Measurements from ENCODE around the gene SNX33. TPM values are rescaled to one million over a fixed set of nuclear protein-coding genes. Genes with fewer than 3 reads are reported as not detected.
"Not testable (repeated sequence)": the region's sequence is repeated elsewhere in the genome, so short reads cannot be mapped to it uniquely, and the experiment has no call there.

SNX33 gene
- total RNA-seq, 1 donor from 2014 or later = 10.1 TPM

DNA sequence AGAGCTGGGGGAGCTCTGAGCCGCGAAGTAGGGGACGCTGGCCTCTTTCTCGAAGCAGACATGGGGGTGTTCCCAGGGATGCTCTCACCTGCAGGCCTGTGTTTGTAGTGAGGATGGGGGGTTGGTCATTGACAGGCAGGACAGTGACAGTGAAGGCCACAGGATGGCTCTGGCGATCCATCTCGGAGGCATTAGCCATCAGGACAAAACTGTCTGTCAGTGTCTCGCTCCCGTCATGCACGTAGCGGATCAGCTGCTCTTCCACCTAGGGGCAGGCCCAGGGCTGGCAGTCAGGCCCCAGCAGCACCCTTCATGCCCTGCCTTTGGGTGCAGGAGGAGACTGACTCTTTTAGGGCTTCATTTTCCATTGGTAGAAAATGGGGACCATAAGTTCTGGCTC lies 36.9 kb downstream of the SNX33 start:
- Mint-ChIP-seq H3K4me1 (peaks cover 15% of the 10 kb centered on the region), H3K4me3 (peak overlapping the region; percentile 30), H3K9me3 (no peaks in the 10 kb centered on the region), H3K27me3 (ENCODE audit: insufficient read depth, low read depth) (peaks cover 7% of the 10 kb centered on the region), H3K36me3 (no peaks in the 10 kb centered on the region), H3K27ac (no peak overlapping the region)
- Histone ChIP-seq H3K4me2 (no peak overlapping the region), H3K4me3 (no peak overlapping the region), H3K27ac (no peak overlapping the region), H3K9me3 (ENCODE audit: low read depth) (no peaks in the 10 kb centered on the region), H3K4me1 (peaks cover 8% of the 10 kb centered on the region), H3F3A (ENCODE audit: low read depth) (peaks cover 7% of the 10 kb centered on the region), H2AFZ (replicated peaks) (no peak overlapping the region), H3K27me3 (no peaks in the 10 kb centered on the region), H4K20me1 (ENCODE audit: low read depth) (no peaks in the 10 kb centered on the region), H3K79me2 (ENCODE audit: low read depth) (no peaks in the 10 kb centered on the region), H3K9ac (no peak overlapping the region), H3K36me3 (no peaks in the 10 kb centered on the region)
- TF ChIP-seq EZH2phosphoT487 (IDR thresholded peaks at IDR 0.05) (no peak), EZH2 (IDR thresholded peaks at IDR 0.05) (no peak)
- TF ChIP-seq, protein P1, sequence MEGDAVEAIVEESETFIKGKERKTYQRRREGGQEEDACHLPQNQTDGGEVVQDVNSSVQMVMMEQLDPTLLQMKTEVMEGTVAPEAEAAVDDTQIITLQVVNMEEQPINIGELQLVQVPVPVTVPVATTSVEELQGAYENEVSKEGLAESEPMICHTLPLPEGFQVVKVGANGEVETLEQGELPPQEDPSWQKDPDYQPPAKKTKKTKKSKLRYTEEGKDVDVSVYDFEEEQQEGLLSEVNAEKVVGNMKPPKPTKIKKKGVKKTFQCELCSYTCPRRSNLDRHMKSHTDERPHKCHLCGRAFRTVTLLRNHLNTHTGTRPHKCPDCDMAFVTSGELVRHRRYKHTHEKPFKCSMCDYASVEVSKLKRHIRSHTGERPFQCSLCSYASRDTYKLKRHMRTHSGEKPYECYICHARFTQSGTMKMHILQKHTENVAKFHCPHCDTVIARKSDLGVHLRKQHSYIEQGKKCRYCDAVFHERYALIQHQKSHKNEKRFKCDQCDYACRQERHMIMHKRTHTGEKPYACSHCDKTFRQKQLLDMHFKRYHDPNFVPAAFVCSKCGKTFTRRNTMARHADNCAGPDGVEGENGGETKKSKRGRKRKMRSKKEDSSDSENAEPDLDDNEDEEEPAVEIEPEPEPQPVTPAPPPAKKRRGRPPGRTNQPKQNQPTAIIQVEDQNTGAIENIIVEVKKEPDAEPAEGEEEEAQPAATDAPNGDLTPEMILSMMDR (IDR thresholded peaks at IDR 0.05) = no peak
- DNase-seq (ENCODE audit: low spot score) = no peak

- no peak overlapping the region for H3K27ac Mint-ChIP-seq
- peaks cover 3% of the 10 kb centered on the region for H3K4me1 ChIP-seq
- no peak for TF ChIP-seq EZH2 (IDR thresholded peaks at IDR 0.05)
- no peak for TF ChIP-seq EZH2phosphoT487 (IDR thresholded peaks at IDR 0.05)
- TF ChIP-seq, protein P1 (IDR thresholded peaks at IDR 0.05) = no peak
- peaks cover 7% of the 10 kb centered on the region for H3K27me3 Mint-ChIP-seq (ENCODE audit: insufficient read depth, low read depth)
- H3K27ac ChIP-seq = no peak overlapping the region
- no peaks in the 10 kb centered on the region for H4K20me1 ChIP-seq (ENCODE audit: low read depth)
- H3K27me3 ChIP-seq = no peaks in the 10 kb centered on the region
- H3K4me3 Mint-ChIP-seq = no peak overlapping the region
- no peaks in the 10 kb centered on the region for H3K79me2 ChIP-seq (ENCODE audit: low read depth)
- H3K9ac ChIP-seq = no peak overlapping the region
- H3F3A ChIP-seq (ENCODE audit: low read depth) = peaks cover 1% of the 10 kb centered on the region
- H2AFZ ChIP-seq (replicated peaks) = no peak overlapping the region
- H3K4me3 ChIP-seq = no peak overlapping the region
- H3K9me3 ChIP-seq (ENCODE audit: low read depth) = no peaks in the 10 kb centered on the region
- peaks cover 15% of the 10 kb centered on the region for H3K4me1 Mint-ChIP-seq
- no peaks in the 10 kb centered on the region for H3K36me3 ChIP-seq
- no peak overlapping the region for H3K4me2 ChIP-seq
- no peaks in the 10 kb centered on the region for H3K36me3 Mint-ChIP-seq
- DNase-seq (ENCODE audit: low spot score) = no peak
- H3K9me3 Mint-ChIP-seq = no peaks in the 10 kb centered on the region
Observed at GRCh38 chr15:75685195-75685594, 37.5 kb downstream of the SNX33 start.

DNA sequence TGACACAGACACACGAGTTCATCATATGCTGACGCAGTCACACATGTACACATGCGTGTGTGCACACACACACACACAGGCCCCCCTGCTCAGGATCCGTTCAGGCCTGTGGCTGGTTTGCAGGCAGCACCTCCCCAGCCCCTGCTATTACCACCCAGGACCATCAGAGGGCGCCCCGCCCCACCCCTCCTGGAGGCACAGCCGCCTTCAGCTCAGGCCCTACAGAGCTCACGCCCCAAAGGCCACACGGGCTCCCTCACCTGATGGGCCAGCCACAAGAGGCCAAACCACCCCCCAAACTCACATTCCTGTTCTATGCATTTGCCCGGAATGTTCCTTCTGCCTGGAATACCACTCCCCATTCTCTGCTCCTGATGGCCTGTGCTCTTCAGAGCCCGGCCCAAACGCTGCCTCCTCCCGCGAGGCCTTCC lies 38.5 kb downstream of the SNX33 start:
- not testable (repeated sequence) for H3K9ac ChIP-seq; H3K79me2 ChIP-seq (ENCODE audit: low read depth); H3K27me3 ChIP-seq; H3K4me2 ChIP-seq; H3K27ac ChIP-seq; H3K4me3 ChIP-seq; H3K36me3 Mint-ChIP-seq; H3F3A ChIP-seq (ENCODE audit: low read depth); H3K4me1 ChIP-seq; H3K27me3 Mint-ChIP-seq (ENCODE audit: insufficient read depth, low read depth); H3K36me3 ChIP-seq; H3K4me1 Mint-ChIP-seq; H3K27ac Mint-ChIP-seq; H4K20me1 ChIP-seq (ENCODE audit: low read depth); H3K9me3 ChIP-seq (ENCODE audit: low read depth); H3K9me3 Mint-ChIP-seq; H3K4me3 Mint-ChIP-seq
- peak overlapping the region; percentile 68 for H2AFZ ChIP-seq (replicated peaks)
- TF ChIP-seq, protein P1 (IDR thresholded peaks at IDR 0.05) = peak; percentile 65
- peak; percentile 78 for DNase-seq (ENCODE audit: low spot score)
